GM18508 (cell line): ENCODE data around the gene ANKS1B.
"Not testable (repeated sequence)": the region's sequence is repeated elsewhere in the genome, so short reads cannot be mapped to it uniquely, and the experiment has no call there.

ENCODE experiments used
- ATAC-seq: cut with Tn5 transposase; IDR thresholded peaks from one replicate; pipeline ENCODE4 v1.9.1; 2021; ENCODE audit warnings: moderate number of reproducible peaks; ENCODE audit not compliant: insufficient read depth, unreplicated experiment

Gene ANKS1B

DNA sequence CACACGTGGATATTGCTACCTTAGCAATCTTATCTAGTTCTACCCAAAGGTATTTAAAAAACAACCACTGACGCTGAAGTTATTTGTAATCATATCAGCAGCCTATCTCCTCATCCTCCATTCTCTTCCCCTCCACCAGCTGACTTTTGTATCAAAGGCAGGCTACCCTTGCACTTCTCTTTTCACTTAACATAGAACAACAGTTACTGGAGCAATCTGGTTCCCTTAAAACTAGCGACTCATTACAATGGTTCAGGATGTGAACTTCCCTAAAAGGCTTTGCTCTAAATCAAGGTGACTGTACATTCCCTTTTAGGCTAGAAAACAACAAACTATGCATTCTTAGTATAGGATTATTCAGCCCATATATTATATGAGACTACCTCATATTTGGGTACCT lies 935.0 kb downstream of the ANKS1B start:
- ATAC-seq: no peak

DNA sequence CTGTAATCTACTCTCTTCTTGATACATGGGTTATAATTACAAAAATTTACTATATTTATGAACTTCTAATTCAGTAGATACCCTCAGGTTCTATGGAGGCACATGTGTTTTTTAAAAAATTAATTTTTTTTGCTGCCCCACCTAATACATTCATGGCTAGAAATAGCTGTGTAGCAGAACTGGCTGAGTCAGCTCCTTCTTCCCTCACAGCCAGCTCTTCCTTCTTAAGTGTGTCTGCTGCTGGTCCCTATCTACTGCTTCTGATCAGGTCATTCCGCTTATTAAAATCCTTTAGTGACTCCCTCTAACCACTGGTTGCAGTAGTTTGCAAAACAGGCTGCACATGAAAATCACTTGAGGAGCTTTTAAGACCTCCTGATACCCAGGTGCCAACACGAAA lies 939.6 kb downstream of the ANKS1B start:
- ATAC-seq: no peak

- ATAC-seq: no peak
These were observed 941.3 kb downstream of the ANKS1B start for GRCh38 chr12:99043319-99043914.

GRCh38 chr12:99042226-99042625 lies 942.5 kb downstream of the ANKS1B start:
- no peak for ATAC-seq

GRCh38 chr12:99039367-99040120 lies 945.2 kb downstream of the ANKS1B start:
- no peak for ATAC-seq

DNA sequence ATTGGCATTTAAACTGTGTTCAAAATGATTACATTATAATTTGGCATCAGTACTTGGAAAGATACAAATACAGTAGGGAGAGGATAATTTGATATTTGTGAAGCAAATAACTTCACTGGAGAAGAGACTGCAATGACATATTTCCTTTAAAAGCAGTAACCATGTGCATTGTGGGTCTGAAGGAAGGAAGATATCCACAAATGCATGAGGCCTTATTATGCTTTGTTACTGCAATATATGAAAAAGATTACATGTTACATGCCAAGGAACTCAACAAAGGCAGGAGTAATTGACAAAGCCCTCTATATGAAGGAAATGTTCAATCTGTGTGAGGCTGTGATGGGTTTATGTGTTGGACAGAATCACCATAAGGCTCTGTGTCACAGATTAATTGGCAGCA lies 948.2 kb downstream of the ANKS1B start:
- ATAC-seq: no peak

GRCh38 chr12:99035803-99036202 lies 948.9 kb downstream of the ANKS1B start:
- ATAC-seq: no peak

DNA sequence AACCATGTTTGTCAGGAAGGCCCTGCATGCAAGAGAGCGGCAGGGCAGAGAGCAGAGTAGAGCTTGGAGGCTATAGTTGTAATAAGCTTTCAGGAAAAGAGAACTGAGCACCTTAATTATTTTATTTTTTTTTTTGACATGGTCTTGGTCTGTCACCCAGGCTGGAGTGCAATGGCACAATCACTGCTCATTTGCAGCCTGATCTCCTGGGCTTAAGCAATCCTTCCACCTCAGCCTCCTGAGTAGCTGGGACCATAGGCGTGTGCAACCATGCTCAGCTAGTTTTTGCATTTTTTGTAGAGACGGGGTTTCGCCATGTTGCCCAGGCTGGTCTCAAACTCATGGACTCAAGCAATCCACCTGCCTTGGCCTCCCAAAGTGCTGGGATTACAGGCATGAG lies 950.5 kb downstream of the ANKS1B start:
- ATAC-seq: not testable (repeated sequence)

- no peak for ATAC-seq
These were observed 955.0 kb downstream of the ANKS1B start for GRCh38 chr12:99029511-99030271.

GRCh38 chr12:99027461-99027860 lies 957.3 kb downstream of the ANKS1B start:
- ATAC-seq: no peak

DNA sequence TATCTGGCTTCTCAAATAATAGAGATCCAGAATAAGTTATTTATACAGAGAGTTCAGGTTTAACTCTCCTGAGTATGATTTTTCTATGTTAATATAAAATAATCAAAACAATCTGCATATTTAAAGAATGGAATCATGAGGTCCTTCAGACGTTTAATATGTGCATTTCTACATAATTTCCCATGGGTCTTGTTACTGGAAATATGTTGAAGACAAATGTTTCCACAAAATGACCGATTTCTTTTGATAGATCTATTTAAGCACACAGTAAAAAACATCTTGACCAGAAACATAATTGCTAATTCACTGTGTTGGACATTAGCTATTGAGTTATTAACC lies 957.7 kb downstream of the ANKS1B start:
- no peak for ATAC-seq

- ATAC-seq: peak; percentile 43
These were observed 958.2 kb downstream of the ANKS1B start for GRCh38 chr12:99026332-99027054.

DNA sequence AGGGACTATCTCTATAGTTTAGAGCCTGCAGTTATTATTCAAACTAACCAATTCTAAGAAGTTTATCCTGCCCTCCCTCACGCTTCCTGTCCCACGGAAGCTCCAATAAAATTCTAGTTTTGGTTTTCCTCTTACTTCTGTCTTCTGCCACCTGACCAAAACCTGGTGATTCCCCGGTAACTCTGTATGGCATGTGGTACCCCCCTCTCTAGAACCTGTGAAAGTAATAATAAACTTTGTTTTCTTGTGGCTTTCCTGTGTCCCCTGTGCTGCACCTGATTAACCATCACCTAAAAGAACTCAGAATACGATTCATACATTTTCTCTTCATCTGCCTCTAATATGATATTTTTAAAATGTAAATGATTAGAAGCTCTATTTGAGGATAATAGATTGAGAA lies 959.9 kb downstream of the ANKS1B start:
- no peak for ATAC-seq

GRCh38 chr12:99024191-99024590 lies 960.5 kb downstream of the ANKS1B start:
- ATAC-seq: no peak

GRCh38 chr12:99020871-99021270 lies 963.9 kb downstream of the ANKS1B start:
- no peak for ATAC-seq

DNA sequence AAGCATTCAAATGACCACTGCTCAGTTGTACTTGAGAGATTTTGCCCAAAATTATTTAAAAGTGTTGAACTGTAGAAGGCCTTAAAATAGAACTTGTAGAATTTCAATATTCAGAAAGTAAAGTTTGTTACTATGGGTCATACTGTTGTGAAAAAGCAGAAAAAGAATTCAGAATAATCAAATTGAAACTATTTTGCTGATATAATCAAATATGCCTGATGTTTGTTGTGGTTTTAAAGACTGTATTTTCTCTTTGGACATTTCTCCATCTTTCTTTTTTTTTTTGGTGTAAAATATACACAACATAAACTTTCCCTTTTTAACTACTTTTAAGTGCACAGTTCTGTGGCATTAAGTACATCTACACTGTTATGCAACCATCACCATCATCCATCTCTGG lies 964.9 kb downstream of the ANKS1B start:
- no peak for ATAC-seq

- no peak for ATAC-seq
These were observed 966.8 kb downstream of the ANKS1B start for GRCh38 chr12:99017971-99018370.

GRCh38 chr12:99009654-99010296 lies 975.0 kb downstream of the ANKS1B start:
- no peak for ATAC-seq

GRCh38 chr12:99005601-99006000 lies 979.1 kb downstream of the ANKS1B start:
- ATAC-seq: no peak

- ATAC-seq: no peak
These were observed 979.8 kb downstream of the ANKS1B start for GRCh38 chr12:99004799-99005466.
